Fibroblast of skin of back (primary cell): Measurements from ENCODE around the gene SPDYE3. TPM values are rescaled to one million over a fixed set of nuclear protein-coding genes. Genes with fewer than 3 reads are reported as not detected.
A peak's percentile ranks its signal among the peaks of the same experiment; 100 is the strongest.
"Not testable (repeated sequence)": the region's sequence is repeated elsewhere in the genome, so short reads cannot be mapped to it uniquely, and the experiment has no call there.

Experiments
- DNase-seq: peaks from one replicate; pipeline ENCODE4 v3.0.0-alpha.2; 2013
- polyA plus RNA-seq, 2 experiments: library from polyadenylated mRNA; unstranded; fragments of 120-200 nt; gene quantifications; one replicate each; pipeline ENCODE4 v1.2.1, GENCODE V29; 2013; ENCODE audit not compliant: insufficient read length in 2 of 2

Gene SPDYE3
- polyA plus RNA-seq (2013, experiment 1 of 2; ENCODE audit: insufficient read length) = 4.5 TPM
- 2.8 TPM for polyA plus RNA-seq (2013, experiment 2 of 2; ENCODE audit: insufficient read length)

- not testable (repeated sequence) for DNase-seq
These were observed at the start of gene SPDYE3 for GRCh38 chr7:100307402-100307801. Gene SPDYE3 (plus strand): TSS chr7:100307702. CDS start chr7:100307886, 184 bp downstream.

GRCh38 chr7:100259984-100260383 lies 47.5 kb upstream of the SPDYE3 start:
- DNase-seq = not testable (repeated sequence)

GRCh38 chr7:100262896-100263295 lies 44.6 kb upstream of the SPDYE3 start:
- DNase-seq = not testable (repeated sequence)

GRCh38 chr7:100264223-100264622 lies 43.3 kb upstream of the SPDYE3 start:
- DNase-seq = not testable (repeated sequence)

GRCh38 chr7:100264669-100265165 lies 42.8 kb upstream of the SPDYE3 start:
- DNase-seq = not testable (repeated sequence)

GRCh38 chr7:100265851-100266250 lies 41.7 kb upstream of the SPDYE3 start:
- DNase-seq = not testable (repeated sequence)

- no peak for DNase-seq
These were observed 40.7 kb upstream of the SPDYE3 start for GRCh38 chr7:100266576-100267354.

- DNase-seq = no peak
These were observed 39.9 kb upstream of the SPDYE3 start for GRCh38 chr7:100267648-100268047.

- not testable (repeated sequence) for DNase-seq
These were observed 38.6 kb upstream of the SPDYE3 start for GRCh38 chr7:100268882-100269281.

GRCh38 chr7:100269306-100270045 lies 38.0 kb upstream of the SPDYE3 start:
- not testable (repeated sequence) for DNase-seq

- not testable (repeated sequence) for DNase-seq
These were observed 37.2 kb upstream of the SPDYE3 start for GRCh38 chr7:100270046-100270918.

GRCh38 chr7:100270941-100271593 lies 36.4 kb upstream of the SPDYE3 start:
- DNase-seq = not testable (repeated sequence)

GRCh38 chr7:100271716-100272537 lies 35.6 kb upstream of the SPDYE3 start:
- DNase-seq = peak; percentile 92

GRCh38 chr7:100272538-100272902 lies 35.0 kb upstream of the SPDYE3 start:
- not testable (repeated sequence) for DNase-seq

- DNase-seq = no peak
These were observed 32.4 kb upstream of the SPDYE3 start for GRCh38 chr7:100275120-100275519.

- DNase-seq = not testable (repeated sequence)
These were observed 31.4 kb upstream of the SPDYE3 start for GRCh38 chr7:100276126-100276525.

GRCh38 chr7:100282069-100282608 lies 25.4 kb upstream of the SPDYE3 start:
- DNase-seq = not testable (repeated sequence)

- not testable (repeated sequence) for DNase-seq
These were observed 24.4 kb upstream of the SPDYE3 start for GRCh38 chr7:100283147-100283546.

GRCh38 chr7:100287191-100287969 lies 20.1 kb upstream of the SPDYE3 start:
- DNase-seq = not testable (repeated sequence)

- DNase-seq = not testable (repeated sequence)
These were observed 19.2 kb upstream of the SPDYE3 start for GRCh38 chr7:100288258-100288657.
